Measurements from ENCODE around the gene CCSER1. TPM values are rescaled to one million over a fixed set of nuclear protein-coding genes. Genes with fewer than 3 reads are reported as not detected.

CCSER1 gene
- total RNA-seq, 1 donor from 2014 or later: not detected

- H3K9me3 Mint-ChIP-seq (ENCODE audit: low read depth): no peaks in the 10 kb centered on the region
- DNase-seq (ENCODE audit: low spot score): no peak
- no peaks in the 10 kb centered on the region for H3K27me3 Mint-ChIP-seq (ENCODE audit: low read depth)
- no peak for TF ChIP-seq CTCF (IDR thresholded peaks at IDR 0.05)
- H3K27ac Mint-ChIP-seq (ENCODE audit: unreplicated experiment): no peak overlapping the region
- H3K4me1 Mint-ChIP-seq (ENCODE audit: low read depth): peaks cover 4% of the 10 kb centered on the region
- no peak overlapping the region for H3K4me3 Mint-ChIP-seq (ENCODE audit: unreplicated experiment)
- H3K36me3 Mint-ChIP-seq (ENCODE audit: low read depth): no peaks in the 10 kb centered on the region
These were observed 867.8 kb downstream of the CCSER1 start for GRCh38 chr4:90994851-90995574.

GRCh38 chr4:90995996-90996395 is 868.8 kb downstream of the CCSER1 start:
- no peaks in the 10 kb centered on the region for H3K27me3 Mint-ChIP-seq (ENCODE audit: low read depth)
- peaks cover 4% of the 10 kb centered on the region for H3K4me1 Mint-ChIP-seq (ENCODE audit: low read depth)
- no peak for DNase-seq (ENCODE audit: low spot score)
- no peak overlapping the region for H3K27ac Mint-ChIP-seq (ENCODE audit: unreplicated experiment)
- H3K4me3 Mint-ChIP-seq (ENCODE audit: unreplicated experiment): no peak overlapping the region
- no peak for TF ChIP-seq CTCF (IDR thresholded peaks at IDR 0.05)
- no peaks in the 10 kb centered on the region for H3K9me3 Mint-ChIP-seq (ENCODE audit: low read depth)
- no peaks in the 10 kb centered on the region for H3K36me3 Mint-ChIP-seq (ENCODE audit: low read depth)

GRCh38 chr4:90996813-90997212 is 869.6 kb downstream of the CCSER1 start:
- Mint-ChIP-seq H3K36me3 (ENCODE audit: low read depth) (no peaks in the 10 kb centered on the region), H3K27me3 (ENCODE audit: low read depth) (no peaks in the 10 kb centered on the region), H3K4me1 (ENCODE audit: low read depth) (peaks cover 4% of the 10 kb centered on the region), H3K4me3 (ENCODE audit: unreplicated experiment) (no peak overlapping the region), H3K27ac (ENCODE audit: unreplicated experiment) (no peak overlapping the region), H3K9me3 (ENCODE audit: low read depth) (peaks cover 5% of the 10 kb centered on the region)
- TF ChIP-seq CTCF (IDR thresholded peaks at IDR 0.05): no peak
- no peak for DNase-seq (ENCODE audit: low spot score)

- Mint-ChIP-seq H3K4me3 (ENCODE audit: unreplicated experiment) (no peak overlapping the region), H3K4me1 (ENCODE audit: low read depth) (peaks cover 4% of the 10 kb centered on the region), H3K27ac (ENCODE audit: unreplicated experiment) (no peak overlapping the region)
These were observed 888.7 kb downstream of the CCSER1 start for GRCh38 chr4:91015861-91016260.

GRCh38 chr4:91019513-91019912 is 892.3 kb downstream of the CCSER1 start:
- Mint-ChIP-seq H3K4me1 (ENCODE audit: low read depth) (peaks cover 4% of the 10 kb centered on the region), H3K27me3 (ENCODE audit: low read depth) (peaks cover 5% of the 10 kb centered on the region), H3K36me3 (ENCODE audit: low read depth) (no peaks in the 10 kb centered on the region), H3K4me3 (ENCODE audit: unreplicated experiment) (no peak overlapping the region), H3K9me3 (ENCODE audit: low read depth) (no peaks in the 10 kb centered on the region), H3K27ac (ENCODE audit: unreplicated experiment) (no peak overlapping the region)
- no peak for TF ChIP-seq CTCF (IDR thresholded peaks at IDR 0.05)
- no peak for DNase-seq (ENCODE audit: low spot score)

More at GRCh38 chr4:91015861-91016260, 888.7 kb downstream of the CCSER1 start:
- Mint-ChIP-seq H3K36me3 (ENCODE audit: low read depth) (no peaks in the 10 kb centered on the region), H3K27me3 (ENCODE audit: low read depth) (peaks cover 5% of the 10 kb centered on the region), H3K9me3 (ENCODE audit: low read depth) (no peaks in the 10 kb centered on the region)
- TF ChIP-seq CTCF (IDR thresholded peaks at IDR 0.05): no peak
- no peak for DNase-seq (ENCODE audit: low spot score)
